Measurements from ENCODE around the gene TRIM16.

Gene TRIM16

GRCh38 chr17:15652960-15653359, 31.2 kb downstream of the TRIM16 start:
- Histone ChIP-seq H3K36me3 (ENCODE audit: control insufficient read depth in 2 of 2, insufficient read depth in 1 of 2, low read length in 2 of 2) (peaks cover 0 to 7% of the 10 kb centered on the region in 2 experiments), H3K27ac (ENCODE audit: extremely low read depth, low read depth, low read length) (no peak overlapping the region), H3K4me3 (ENCODE audit: low read depth, low read length) (no peak overlapping the region), H3K9me3 (ENCODE audit: control insufficient read depth, insufficient read depth, low read depth, low read length) (no peaks in the 10 kb centered on the region), H3K4me1 (ENCODE audit: control insufficient read depth, insufficient read depth, low read length) (peaks cover 11% of the 10 kb centered on the region)
- CTCF ChIA-PET, result no interaction called here
- POLR2A ChIA-PET, result no interaction called here
- TF ChIP-seq ZNF24 (tag by site-specific recombination; IDR thresholded peaks at IDR 0.05), result no peak
- TF ChIP-seq ZBTB10 (tag by site-specific recombination; IDR thresholded peaks at IDR 0.05), result no peak
- no peak for TF ChIP-seq ZNF692 (tag by site-specific recombination; IDR thresholded peaks at IDR 0.05)
- no peak for TF ChIP-seq ZNF645 (tag by site-specific recombination; IDR thresholded peaks at IDR 0.05)
- TF ChIP-seq PRDM10 (tag by site-specific recombination; IDR thresholded peaks at IDR 0.05), result peak; percentile 50
- no peak for TF ChIP-seq ZNF292 (tag by site-specific recombination; IDR thresholded peaks at IDR 0.05; ENCODE audit: borderline replicate concordance, low read depth)
- no peak for TF ChIP-seq ZFP69B (tag by site-specific recombination; IDR thresholded peaks at IDR 0.05)

- POLR2A ChIA-PET, result interaction anchor here (1.2 kb wide), 3 partner anchors 10 to 348 kb away, joined by 4 to 14 read pairs (median 7); partner anchors contain the start of genes TTC19, ZNF286A and ZSWIM7
- Histone ChIP-seq H3K36me3 (ENCODE audit: control insufficient read depth in 2 of 2, insufficient read depth in 1 of 2, low read length in 2 of 2) (no peaks in the 10 kb centered on the region; a peak in 1 of 3 replicates), H3K4me1 (ENCODE audit: control insufficient read depth, insufficient read depth, low read length) (peaks cover 11% of the 10 kb centered on the region), H3K27ac (ENCODE audit: extremely low read depth, low read depth, low read length) (peak overlapping the region; percentile 63), H3K4me3 (ENCODE audit: low read depth, low read length) (no peak overlapping the region), H3K9me3 (ENCODE audit: control insufficient read depth, insufficient read depth, low read depth, low read length) (no peaks in the 10 kb centered on the region)
- CTCF ChIA-PET, result interaction anchor here (0.6 kb wide), 1 partner anchor 125 kb away, joined by 3 read pairs; no protein-coding TSS in a partner anchor
- TF ChIP-seq ZIC2 (tag by site-specific recombination; IDR thresholded peaks at IDR 0.05), result no peak
- TF ChIP-seq ZNF138 (tag by site-specific recombination; IDR thresholded peaks at IDR 0.05; ENCODE audit: borderline replicate concordance), result no peak
- peak; percentile 88 for TF ChIP-seq ZBTB21 (tag by site-specific recombination; IDR thresholded peaks at IDR 0.05)
- TF ChIP-seq KLF7 (tag by site-specific recombination; IDR thresholded peaks at IDR 0.05; ENCODE audit: borderline replicate concordance), result no peak
- TF ChIP-seq ZNF510 (tag by site-specific recombination; IDR thresholded peaks at IDR 0.05; ENCODE audit: insufficient replicate concordance), result no peak
- no peak for TF ChIP-seq HOXC10 (CRISPR knock-in tag; IDR thresholded peaks at IDR 0.05)
- TF ChIP-seq KLF8 (tag by site-specific recombination; IDR thresholded peaks at IDR 0.05), result no peak
- TF ChIP-seq ZBTB26 (tag by site-specific recombination; optimal IDR thresholded peaks at IDR 0.05), result peak; percentile 1
- TF ChIP-seq ZNF366 (tag by site-specific recombination; conservative IDR thresholded peaks at IDR 0.05), result peak; percentile 52
- no peak for TF ChIP-seq ZNF585B (tag by site-specific recombination; IDR thresholded peaks at IDR 0.05)
- no peak for TF ChIP-seq KLF1 (tag by site-specific recombination; IDR thresholded peaks at IDR 0.05)
- TF ChIP-seq INSM2 (tag by site-specific recombination; IDR thresholded peaks at IDR 0.05), result no peak
- no peak for TF ChIP-seq ZNF692 (tag by site-specific recombination; IDR thresholded peaks at IDR 0.05)
- no peak for TF ChIP-seq ZNF677 (tag by site-specific recombination; IDR thresholded peaks at IDR 0.05)
- peak; percentile 90 for TF ChIP-seq TRIM28 (IDR thresholded peaks at IDR 0.05; ENCODE audit: borderline replicate concordance, low read length)
Measured at GRCh38 chr17:15651583-15652110, 32.5 kb downstream of the TRIM16 start.
